ENCODE measurements around the gene INO80B. TPM values are rescaled to one million over a fixed set of nuclear protein-coding genes. Genes with fewer than 3 reads are reported as not detected.

The INO80B gene
- polyA plus RNA-seq, 2 of the 4 experiments (the other 2 are of a cell fraction), result 19.9 to 74.6 TPM

- Histone ChIP-seq H3K9me3 (no peaks in the 10 kb centered on the region), H3K4me3 (no peak overlapping the region), H3K4me2 (peak overlapping the region; percentile 93; the same call in 2 of the 3 replicates), H3K27ac (no peak overlapping the region), H3K4me1 (peaks cover 21% of the 10 kb centered on the region)
- no peak for TF ChIP-seq FOSB (CRISPR knock-in tag; IDR thresholded peaks at IDR 0.05)
- TF ChIP-seq EP300 (IDR thresholded peaks at IDR 0.05), result no peak
- no peak for TF ChIP-seq HEYL (CRISPR knock-in tag; IDR thresholded peaks at IDR 0.05)
- no peak for TF ChIP-seq JUN (IDR thresholded peaks at IDR 0.05)
- no peak for TF ChIP-seq ELK1 (IDR thresholded peaks at IDR 0.05; ENCODE audit: low read depth, low read length)
- TF ChIP-seq MAZ (IDR thresholded peaks at IDR 0.05; ENCODE audit: borderline replicate concordance, low read depth, low read length), result no peak
- TF ChIP-seq RCOR1 (IDR thresholded peaks at IDR 0.05; ENCODE audit: low read depth, low read length), result no peak
- TF ChIP-seq NPAS2 (CRISPR knock-in tag; IDR thresholded peaks at IDR 0.05; ENCODE audit: borderline replicate concordance), result no peak
- POLR2A ChIA-PET, result interaction anchor here (2.5 kb wide), 1 partner anchor 9 kb away, joined by 11 read pairs; no protein-coding TSS in a partner anchor
- DNase-seq (ENCODE audit: low read depth in 1 of 2, low spot score in 1 of 2), result no peak
- ATAC-seq, result no peak
- WGBS (ENCODE audit: missing lambda C conversion rate), result 92% methylated on average over 1 of the region's 1 CpG
- CTCF ChIA-PET, result interaction anchor here (1.0 kb wide), 1 partner anchor 10 kb away, joined by 3 read pairs; no protein-coding TSS in a partner anchor
- no peak for FAIRE-seq
Observed at GRCh38 chr2:74438248-74438647, 16.6 kb upstream of the INO80B start.

- ATAC-seq (peak; percentile 1; a peak in 1 of 6 replicates), FAIRE-seq (no peak), DNase-seq (ENCODE audit: low read depth in 1 of 2, low spot score in 1 of 2) (no peak)
- H3K4me2 ChIP-seq, result peak overlapping the region; percentile 93
- POLR2A ChIA-PET, result interaction anchor here (1.3 to 2.5 kb wide), 7 partner anchors 9 to 93 kb away, joined by 3 to 23 read pairs (median 9); partner anchors contain the start of genes C2orf81, INO80B, MRPL53 and WBP1
- TF ChIP-seq SMC3 (IDR thresholded peaks at IDR 0.05) (no peak), JUN (IDR thresholded peaks at IDR 0.05) (no peak), USF2 (IDR thresholded peaks at IDR 0.05) (no peak), GATA3 (IDR thresholded peaks at IDR 0.05; ENCODE audit: borderline replicate concordance) (no peak), FOSL2 (IDR thresholded peaks at IDR 0.05) (no peak), FOSL2 (CRISPR knock-in tag; IDR thresholded peaks at IDR 0.05) (no peak), TP53 (CRISPR knock-in tag; IDR thresholded peaks at IDR 0.05) (no peak), CTCF (IDR thresholded peaks at IDR 0.05) (no peak), EP300 (IDR thresholded peaks at IDR 0.05) (no peak), MAZ (IDR thresholded peaks at IDR 0.05; ENCODE audit: borderline replicate concordance, low read depth, low read length) (no peak), ZC3H11A (IDR thresholded peaks at IDR 0.05) (no peak), MAX (IDR thresholded peaks at IDR 0.05) (no peak), HOXA7 (CRISPR knock-in tag; IDR thresholded peaks at IDR 0.05) (no peak), CHD2 (IDR thresholded peaks at IDR 0.05; ENCODE audit: low read length, partially characterized antibody) (no peak), PBX3 (IDR thresholded peaks at IDR 0.05) (no peak), MYC (IDR thresholded peaks at IDR 0.05; ENCODE audit: borderline replicate concordance, low read length) (no peak), HOXB13 (CRISPR knock-in tag; IDR thresholded peaks at IDR 0.05; ENCODE audit: low read depth) (no peak), HOXB5 (CRISPR knock-in tag; IDR thresholded peaks at IDR 0.05) (no peak), HEYL (CRISPR knock-in tag; IDR thresholded peaks at IDR 0.05) (no peak)
- 76% methylated on average over 3 of the region's 3 CpGs for WGBS (ENCODE audit: missing lambda C conversion rate)
- H3K9me3 ChIP-seq, result no peaks in the 10 kb centered on the region
- peak overlapping the region; percentile 86 to 89 for H3K27ac ChIP-seq
- CTCF ChIA-PET, result interaction anchor here (0.8 to 2.6 kb wide), 12 partner anchors 8 to 189 kb away, joined by 3 to 9 read pairs (median 5); partner anchors contain the start of gene WBP1
- peak overlapping the region; percentile 53 for H3K4me3 ChIP-seq
- H3K4me1 ChIP-seq, result peaks cover 29% of the 10 kb centered on the region
Observed at GRCh38 chr2:74439373-74439772, 15.5 kb upstream of the INO80B start.
